ENCODE data around the gene NIPAL4. TPM values are rescaled to one million over a fixed set of nuclear protein-coding genes. Genes with fewer than 3 reads are reported as not detected.

Gene NIPAL4
- total and polyA plus RNA-seq, 2 donors (not counting 3 experiments of a cell fraction or from before 2014, with no cell fraction given), result not detected

GRCh38 chr5:157447201-157447637, 12.8 kb upstream of the NIPAL4 start:
- no peak for FAIRE-seq
- POLR2A ChIA-PET, result no interaction called here
- TF ChIP-seq EZH2 (IDR thresholded peaks at IDR 0.05; ENCODE audit: borderline replicate concordance, low read depth, low read length, severe bottlenecking) (no peak), JUN (IDR thresholded peaks at IDR 0.05; ENCODE audit: borderline replicate concordance, insufficient read depth, insufficient read length, low read depth) (no peak), MAX (IDR thresholded peaks at IDR 0.05; ENCODE audit: insufficient read depth, insufficient read length) (no peak), CTCF (IDR thresholded peaks at IDR 0.05; ENCODE audit: extremely low read depth in 1 of 2, insufficient read depth in 1 of 2, low read depth in 1 of 2, low read length in 2 of 2) (no peak), MYC (IDR thresholded peaks at IDR 0.05; ENCODE audit: low read depth, low read length) (no peak), POLR2AphosphoS5 (IDR thresholded peaks at IDR 0.05; ENCODE audit: insufficient read depth, low read depth, low read length) (no peak), FOS (IDR thresholded peaks at IDR 0.05; ENCODE audit: borderline replicate concordance, insufficient read depth, low read length) (no peak), POLR2A (IDR thresholded peaks at IDR 0.05; ENCODE audit: low read depth, low read length) (no peak), GATA2 (IDR thresholded peaks at IDR 0.05; ENCODE audit: insufficient read depth, insufficient read length, low read depth, low read length) (no peak)

More at GRCh38 chr5:157447201-157447637, 12.8 kb upstream of the NIPAL4 start:
- no peak overlapping the region for H3K4me2 ChIP-seq (ENCODE audit: insufficient read depth, low read length)
- intact Hi-C loops (cut with micrococcal nuclease) (no loop called here), dilution Hi-C loops (cut with MboI; ENCODE audit: extremely low pct_ligation_motif_present, low sequenced_read_pairs) (no loop called here)
- H3K27me3 ChIP-seq (ENCODE audit: control insufficient read depth in 2 of 2, insufficient read depth in 2 of 2, low read length in 2 of 2), result peaks cover 0 to 2% of the 10 kb centered on the region in 2 experiments
- BruUV-seq (replicated peaks), result no TSS peak
- H3K9ac ChIP-seq (replicated peaks; ENCODE audit: extremely low read depth, insufficient read depth, low read length), result no peak overlapping the region
- no peak overlapping the region for H2AFZ ChIP-seq (ENCODE audit: low read depth, low read length)
- no peaks in the 10 kb centered on the region for H4K20me1 ChIP-seq (replicated peaks; ENCODE audit: control insufficient read depth, extremely low read depth, insufficient read depth, low read length)
- no peaks in the 10 kb centered on the region for H3K79me2 ChIP-seq (ENCODE audit: control insufficient read depth, insufficient read depth, low read length)
- CTCF ChIA-PET, result interaction anchor here (0.7 to 1.2 kb wide), 3 partner anchors 17 to 651 kb away, joined by 3 to 5 read pairs (median 4); no protein-coding TSS in a partner anchor
- H3K4me1 ChIP-seq (ENCODE audit: control insufficient read depth, extremely low read depth, insufficient read depth, low read length), result no peaks in the 10 kb centered on the region
- H3K9me1 ChIP-seq (replicated peaks; ENCODE audit: control insufficient read depth, extremely low read depth, insufficient read depth, low read length), result no peaks in the 10 kb centered on the region
- no peaks in the 10 kb centered on the region for H3K9me3 ChIP-seq (replicated peaks; ENCODE audit: control insufficient read depth, insufficient read depth, low read length)
- no peak overlapping the region for H3K27ac ChIP-seq (ENCODE audit: insufficient read depth, low read depth, low read length)
- no peak for DNase-seq (ENCODE audit: low read depth, low spot score)
- no peaks in the 10 kb centered on the region for H3K36me3 ChIP-seq (ENCODE audit: control insufficient read depth in 2 of 2, extremely low read depth in 1 of 2, insufficient read depth in 2 of 2, low read length in 2 of 2)
- H3K4me3 ChIP-seq (replicated peaks in 1 of 3; ENCODE audit: insufficient read depth in 1 of 3, low read depth in 1 of 3, low read length in 3 of 3), result no peak overlapping the region

Measured in endothelial cell of umbilical vein (primary cell).